Erythroblast (primary cell): ENCODE data around the gene TAC4.

ENCODE experiments used
- GATA1 ChIP-seq: IDR thresholded peaks from 2 replicates; pipeline ENCODE4 v1.6.1; 2011; ENCODE audit warnings: low read depth, mild to moderate bottlenecking, control low read depth, low read length, moderate library complexity
- POLR2A ChIP-seq: IDR thresholded peaks from 2 replicates; pipeline ENCODE4 v1.6.1; 2011; ENCODE audit warnings: mild to moderate bottlenecking, low read length

DNA sequence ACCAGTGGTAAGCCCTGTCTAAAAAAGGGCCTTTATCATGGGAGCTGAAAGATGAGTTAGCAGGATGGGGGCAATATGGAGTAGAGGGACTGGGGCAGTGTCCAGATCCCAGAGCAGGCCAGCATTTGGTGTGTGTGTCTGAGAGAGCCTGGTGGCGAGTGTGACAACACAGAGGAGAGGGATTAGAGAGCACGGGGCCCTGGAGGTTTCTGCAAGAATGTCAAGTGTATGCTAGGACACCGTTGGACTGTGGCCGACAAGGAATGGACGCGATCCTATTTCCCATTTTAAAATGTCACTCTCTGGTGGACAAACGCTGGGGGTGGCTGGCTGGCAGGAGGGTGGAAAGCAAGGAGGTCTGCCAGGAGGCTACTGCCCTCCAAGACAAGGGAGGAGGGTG, 12.4 kb downstream of the TAC4 start:
- TF ChIP-seq POLR2A (no peak), GATA1 (no peak)
